GM10248 (cell line): ENCODE data around the gene SHISA8.

ENCODE experiments used
- CTCF ChIA-PET: fragments of 300-600 bp; sonication (Branson Sonifier 250); formaldehyde crosslinking; extraction: SDS; loops from one replicate; lab custom pipeline; 2021; ENCODE audit warnings: antibody characterized with exemption; lab: Yijun Ruan, JAX
- POLR2A ChIA-PET: fragments of 350-650 bp; sonication (Branson Sonifier 250); formaldehyde crosslinking; extraction: SDS; loops from one replicate; lab custom pipeline; 2020; ENCODE audit warnings: antibody characterized with exemption; lab: Yijun Ruan, JAX
- DNase-seq: peaks from one replicate; pipeline ENCODE4 v3.0.0; 2012; ENCODE audit errors: extremely low spot score
- CTCF ChIP-seq: IDR thresholded peaks from 2 replicates; pipeline ENCODE4 v1.5.1; 2012; ENCODE audit warnings: mild to moderate bottlenecking, low read depth; ENCODE audit errors: extremely low read depth, missing control alignments, control extremely low read depth

Gene SHISA8

GRCh38 chr22:41935015-41935351 lies 20.1 kb upstream of the SHISA8 start:
- ChIA-PET POLR2A (interaction anchor here (0.5 to 7.6 kb wide), 2 partner anchors 9 to 22 kb away, joined by 4 to 118 read pairs; partner anchors contain the start of gene TNFRSF13C), CTCF (interaction anchor here (8.8 kb wide), 1 partner anchor 11 kb away, joined by 229 read pairs; the partner anchor contains the start of gene TNFRSF13C)
- TF ChIP-seq CTCF, result no peak
- DNase-seq, result no peak

GRCh38 chr22:41934284-41935014 lies 19.6 kb upstream of the SHISA8 start:
- no peak for DNase-seq
- CTCF ChIA-PET, result interaction anchor here (8.8 kb wide), 1 partner anchor 10 kb away, joined by 229 read pairs; the partner anchor contains the start of gene TNFRSF13C
- POLR2A ChIA-PET, result interaction anchor here (7.6 kb wide), 1 partner anchor 9 kb away, joined by 118 read pairs; the partner anchor contains the start of gene TNFRSF13C
- TF ChIP-seq CTCF, result no peak

- CTCF ChIA-PET, result interaction anchor here (8.8 kb wide), 1 partner anchor 9 kb away, joined by 229 read pairs; the partner anchor contains the start of gene TNFRSF13C
- DNase-seq, result no peak
- TF ChIP-seq CTCF, result no peak
- POLR2A ChIA-PET, result no interaction called here
Observed at GRCh38 chr22:41933411-41934177, 18.7 kb upstream of the SHISA8 start.

- TF ChIP-seq CTCF, result no peak
- no peak for DNase-seq
- POLR2A ChIA-PET, result no interaction called here
- CTCF ChIA-PET, result interaction anchor here (0.6 kb wide), 1 partner anchor 8 kb away, joined by 4 read pairs; no protein-coding TSS in a partner anchor
Observed at GRCh38 chr22:41932353-41932752, 17.5 kb upstream of the SHISA8 start.

- no peak for TF ChIP-seq CTCF
- POLR2A ChIA-PET, result interaction anchor here (0.6 kb wide), 1 partner anchor 506 kb away, joined by 3 read pairs; no protein-coding TSS in a partner anchor
- no peak for DNase-seq
- CTCF ChIA-PET, result interaction anchor here (0.6 to 1.3 kb wide), 2 partner anchors 9 kb away, joined by 4 to 7 read pairs; no protein-coding TSS in a partner anchor
Observed at GRCh38 chr22:41931701-41932269, 16.9 kb upstream of the SHISA8 start.

GRCh38 chr22:41929418-41929810 lies 14.5 kb upstream of the SHISA8 start:
- TF ChIP-seq CTCF, result no peak
- ChIA-PET POLR2A (interaction anchor here (0.7 to 7.5 kb wide), 2 partner anchors 8 to 455 kb away, joined by 3 to 118 read pairs; no protein-coding TSS in a partner anchor), CTCF (interaction anchor here (1.5 to 11.5 kb wide), 3 partner anchors 8 to 108 kb away, joined by 4 to 229 read pairs (median 5); no protein-coding TSS in a partner anchor)
- peak; percentile 28 for DNase-seq
